NCI-H345 (cell line): ENCODE results near the gene KCNJ12.
"Not testable (repeated sequence)": the region's sequence is repeated elsewhere in the genome, so short reads cannot be mapped to it uniquely, and the experiment has no call there.

Source experiments
- DNase-seq: peaks from one replicate; lab custom pipeline; 2025; lab: John Stamatoyannopoulos, UW

The KCNJ12 gene

DNA sequence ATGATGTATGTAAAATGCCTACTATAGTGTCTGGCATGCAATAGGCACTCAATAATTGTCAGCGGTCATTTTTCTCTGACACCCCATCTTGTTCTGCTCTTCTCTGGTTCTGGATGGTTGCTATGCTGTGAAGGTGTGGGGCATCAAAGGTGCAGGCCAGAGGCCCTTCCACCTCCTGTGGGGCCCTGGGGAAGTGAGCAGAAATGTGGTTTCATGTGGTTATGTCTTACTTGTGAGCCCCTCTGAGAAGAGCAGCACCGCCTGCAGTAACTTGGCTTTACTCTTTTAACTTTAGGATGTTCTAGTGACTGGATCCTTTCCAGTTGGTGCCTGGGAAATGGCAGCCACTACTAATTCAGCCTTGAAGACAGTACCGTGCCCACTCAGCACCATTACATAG lies 32.1 kb downstream of the KCNJ12 start:
- not testable (repeated sequence) for DNase-seq

DNA sequence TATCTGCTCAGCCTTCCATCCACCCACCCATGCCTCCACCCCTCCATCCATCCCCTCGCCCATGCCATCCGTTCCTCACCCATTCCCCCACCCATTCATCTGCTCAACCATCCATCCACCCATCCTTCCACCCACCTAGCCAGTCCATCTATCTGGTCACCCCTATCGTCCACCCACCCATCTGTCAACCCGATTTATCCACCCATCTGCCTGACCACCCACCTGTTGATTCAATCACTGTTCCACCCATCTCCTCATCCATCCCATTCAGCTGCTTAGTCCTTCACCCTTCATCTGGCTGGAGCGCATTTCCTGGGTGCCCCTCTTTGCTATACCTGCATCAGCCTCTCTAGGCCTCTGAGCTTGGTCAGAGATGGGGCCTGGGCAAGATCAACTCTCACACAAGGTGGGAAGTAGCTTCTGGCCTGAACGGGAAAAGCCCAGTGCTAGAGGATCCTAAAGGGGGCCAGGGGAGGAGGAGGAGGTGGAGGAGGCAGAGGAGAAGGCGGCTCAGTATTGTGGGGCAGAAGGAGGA lies 32.7 kb downstream of the KCNJ12 start:
- not testable (repeated sequence) for DNase-seq

DNA sequence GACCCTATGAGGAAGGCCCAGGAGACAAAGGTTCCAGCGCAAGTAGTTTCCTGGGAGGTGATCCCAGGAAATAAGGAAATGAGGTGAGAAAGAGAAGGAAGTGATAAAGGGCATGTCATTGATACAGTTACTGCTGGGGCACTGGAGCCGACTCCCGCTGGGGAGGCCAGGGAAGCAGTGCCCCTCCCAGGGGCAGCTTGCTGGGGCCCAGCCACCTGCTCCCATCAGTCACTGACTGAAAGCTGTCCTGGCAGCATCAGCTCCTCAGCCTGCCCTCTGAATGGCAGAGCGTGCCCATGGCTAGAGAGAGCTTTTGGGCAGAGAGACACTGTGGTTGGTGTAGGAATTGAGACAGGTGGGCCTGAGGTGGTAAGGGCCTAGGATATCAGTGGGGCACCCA lies 33.2 kb downstream of the KCNJ12 start:
- DNase-seq, result not testable (repeated sequence)

DNA sequence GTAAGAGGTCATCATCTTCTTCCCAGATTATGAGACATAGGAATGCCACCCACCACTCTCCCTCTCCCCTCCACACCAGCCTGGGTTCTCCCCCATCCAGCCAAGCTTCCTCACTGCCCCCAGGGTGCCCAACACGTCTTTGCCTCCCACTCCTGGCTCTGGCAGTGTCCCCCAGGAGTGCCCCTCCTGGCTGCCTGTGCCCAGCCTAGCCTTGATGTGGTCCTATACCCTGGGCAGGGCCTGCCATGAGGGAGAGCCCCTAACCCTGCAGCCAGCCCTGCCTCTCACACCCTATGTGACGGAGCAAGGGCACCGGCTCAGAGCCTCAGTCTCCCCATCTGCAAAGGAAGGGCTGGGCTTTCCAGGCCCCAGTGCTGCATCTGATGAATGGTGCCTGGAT lies 33.8 kb downstream of the KCNJ12 start:
- not testable (repeated sequence) for DNase-seq

DNA sequence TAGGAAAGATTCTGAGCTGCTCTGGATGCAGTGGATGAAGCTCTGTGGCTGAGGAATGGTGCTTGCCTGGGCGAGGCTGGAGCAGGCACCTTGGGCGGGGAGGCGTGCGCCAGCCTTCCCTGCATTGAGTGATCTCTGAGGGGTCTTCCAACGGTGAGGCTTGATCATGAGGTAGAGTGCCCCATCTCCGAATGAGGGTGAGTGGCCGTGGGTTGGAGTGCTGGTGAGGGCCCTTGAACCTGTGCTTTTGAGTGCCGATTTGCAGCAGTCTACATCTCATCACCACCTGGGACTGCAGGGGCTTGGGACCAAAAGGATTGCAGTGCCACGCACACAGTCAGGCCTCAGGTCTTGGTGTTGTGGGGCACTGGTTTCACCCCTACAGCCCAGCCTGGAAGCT lies 34.2 kb downstream of the KCNJ12 start:
- not testable (repeated sequence) for DNase-seq

DNA sequence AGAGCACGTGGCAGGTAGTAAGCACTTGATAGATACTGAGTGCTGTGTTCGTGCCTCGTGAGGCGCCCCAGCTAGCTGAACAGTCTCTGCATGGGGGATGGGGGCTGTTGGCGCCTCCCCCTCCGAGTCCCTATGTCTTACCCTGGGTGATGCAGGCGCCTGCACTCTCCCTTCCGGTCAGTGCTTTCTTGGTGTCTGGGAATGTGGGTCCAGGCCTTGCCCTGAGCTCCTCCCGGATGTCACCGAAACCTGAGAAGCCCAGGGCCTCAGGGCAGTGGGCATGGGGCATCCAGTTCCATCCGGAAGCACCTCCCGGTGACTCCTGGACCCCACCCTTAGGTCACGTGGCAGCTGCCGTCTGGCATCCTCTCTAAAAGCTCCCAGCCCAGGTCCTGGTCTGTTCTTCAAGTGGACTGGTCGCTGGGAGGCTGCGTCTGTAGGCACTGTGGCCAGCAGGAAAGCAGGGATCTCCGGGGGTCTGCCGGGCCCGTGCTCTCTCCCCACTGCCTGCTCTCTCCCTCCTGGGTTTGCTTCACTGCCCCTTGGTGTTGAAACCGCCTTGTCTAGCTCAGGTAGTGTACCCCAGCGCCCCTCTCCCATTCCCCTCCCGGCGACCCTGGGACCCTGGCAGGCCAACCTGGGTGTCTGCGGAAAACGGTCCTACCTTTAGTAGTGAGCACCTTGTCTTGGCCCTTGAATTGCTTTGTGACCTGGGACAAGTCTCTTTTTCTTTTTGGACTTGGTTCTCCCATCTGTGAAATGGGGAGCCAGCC lies 34.9 kb downstream of the KCNJ12 start:
- DNase-seq, result not testable (repeated sequence)

DNA sequence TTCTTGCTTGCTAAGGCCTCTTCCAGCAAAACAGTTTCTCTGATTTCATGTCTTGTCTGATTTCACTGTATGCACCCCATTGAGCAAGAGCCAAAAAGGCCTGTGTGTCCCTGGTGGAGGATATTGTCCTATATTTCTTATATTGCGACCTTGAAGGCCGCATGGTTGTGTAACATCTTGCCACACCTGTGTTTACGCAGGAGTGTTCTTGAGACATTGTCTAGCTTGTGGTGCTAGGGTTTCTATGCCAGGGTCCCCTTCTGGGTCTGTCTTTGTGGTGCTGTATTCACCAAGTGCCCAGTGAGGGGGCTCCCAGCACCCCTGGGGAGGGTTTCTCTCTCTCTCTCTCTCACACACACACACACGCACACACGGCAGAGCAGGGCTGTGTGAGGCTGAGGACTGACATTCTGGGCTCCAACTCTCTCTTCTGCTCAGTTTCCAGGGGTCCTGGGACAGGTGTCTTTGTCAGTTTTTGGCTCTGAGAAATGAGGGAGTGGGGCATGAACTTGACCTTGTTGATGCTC lies 35.6 kb downstream of the KCNJ12 start:
- not testable (repeated sequence) for DNase-seq

DNA sequence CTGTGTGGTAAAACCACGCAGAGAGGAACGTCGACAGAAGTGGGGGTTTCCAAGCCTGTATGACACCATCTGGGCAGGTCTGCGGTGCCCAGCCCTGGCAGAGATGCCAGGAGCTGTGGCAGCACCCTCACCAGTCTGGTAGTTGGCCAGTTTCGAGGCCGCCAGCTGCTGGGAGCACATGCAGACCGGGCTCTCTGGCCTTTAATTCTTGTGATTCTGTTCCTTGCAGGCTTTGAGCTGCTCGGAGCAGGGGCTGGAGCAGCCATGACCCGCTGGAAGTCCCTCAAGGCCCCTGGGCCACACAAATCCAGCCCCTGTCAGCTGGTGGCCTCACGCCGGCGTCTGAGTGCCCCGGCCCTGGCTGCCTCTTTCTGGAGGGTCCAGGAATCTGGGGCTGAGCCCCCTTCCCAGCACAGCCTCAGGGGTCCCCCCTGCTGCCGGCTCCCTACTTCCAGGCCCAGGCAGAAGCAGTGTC lies 36.1 kb downstream of the KCNJ12 start:
- not testable (repeated sequence) for DNase-seq

DNA sequence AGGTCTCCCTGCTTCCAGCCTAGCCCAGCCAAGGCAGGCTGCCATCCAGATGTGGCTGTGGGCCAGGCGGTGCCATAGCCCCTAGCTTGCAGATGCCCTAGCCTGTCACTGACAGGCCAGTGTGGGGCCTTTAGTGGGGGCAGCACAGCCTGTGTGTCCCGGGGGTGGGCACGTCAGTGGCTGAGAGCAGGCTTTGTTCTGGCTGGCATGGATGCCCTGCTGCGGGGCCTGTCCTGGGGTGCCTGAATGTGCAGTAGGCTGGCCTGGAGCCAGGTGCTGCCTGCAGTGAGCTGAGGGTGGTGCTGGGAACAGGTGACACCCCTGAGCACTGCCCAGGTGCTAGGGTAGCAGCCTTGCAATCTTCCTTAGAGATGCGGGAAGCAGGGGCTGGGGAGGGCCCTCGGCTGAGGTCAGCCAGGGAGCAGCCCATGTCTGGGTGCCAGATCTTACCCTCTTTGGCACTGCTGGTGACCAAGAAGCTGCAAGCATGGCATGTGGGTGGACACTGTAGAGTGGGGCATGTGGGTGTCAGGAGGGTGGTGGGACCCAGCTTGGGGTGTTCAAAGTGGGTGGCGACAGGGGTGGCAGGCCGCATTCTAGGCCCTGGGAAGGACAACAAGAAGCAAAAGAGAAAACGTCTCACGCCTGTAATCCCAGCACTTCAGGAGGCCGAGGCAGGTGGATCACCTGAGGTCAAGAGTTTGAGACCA lies 37.6 kb downstream of the KCNJ12 start:
- DNase-seq, result peak; percentile 47

DNA sequence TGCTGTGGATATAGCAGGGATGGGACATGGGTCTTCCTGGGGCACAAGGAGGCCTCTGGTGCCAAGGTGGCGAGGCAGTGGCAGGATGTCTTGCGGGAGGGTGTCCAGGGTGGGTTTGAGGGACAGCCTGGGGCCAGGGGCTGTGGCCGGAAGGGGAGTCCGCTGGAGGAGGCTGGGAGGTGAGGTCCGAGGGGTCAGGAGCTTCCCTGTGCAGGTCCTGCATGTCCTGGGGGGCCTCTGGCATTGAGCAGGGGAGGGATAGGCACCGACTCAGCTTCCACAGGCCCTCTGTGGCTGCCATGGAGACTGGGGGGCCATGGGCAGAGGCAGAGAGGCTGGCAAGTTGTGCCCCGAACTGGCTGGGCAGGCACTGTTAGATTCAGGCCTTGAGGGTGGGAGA lies 38.5 kb downstream of the KCNJ12 start:
- not testable (repeated sequence) for DNase-seq

DNA sequence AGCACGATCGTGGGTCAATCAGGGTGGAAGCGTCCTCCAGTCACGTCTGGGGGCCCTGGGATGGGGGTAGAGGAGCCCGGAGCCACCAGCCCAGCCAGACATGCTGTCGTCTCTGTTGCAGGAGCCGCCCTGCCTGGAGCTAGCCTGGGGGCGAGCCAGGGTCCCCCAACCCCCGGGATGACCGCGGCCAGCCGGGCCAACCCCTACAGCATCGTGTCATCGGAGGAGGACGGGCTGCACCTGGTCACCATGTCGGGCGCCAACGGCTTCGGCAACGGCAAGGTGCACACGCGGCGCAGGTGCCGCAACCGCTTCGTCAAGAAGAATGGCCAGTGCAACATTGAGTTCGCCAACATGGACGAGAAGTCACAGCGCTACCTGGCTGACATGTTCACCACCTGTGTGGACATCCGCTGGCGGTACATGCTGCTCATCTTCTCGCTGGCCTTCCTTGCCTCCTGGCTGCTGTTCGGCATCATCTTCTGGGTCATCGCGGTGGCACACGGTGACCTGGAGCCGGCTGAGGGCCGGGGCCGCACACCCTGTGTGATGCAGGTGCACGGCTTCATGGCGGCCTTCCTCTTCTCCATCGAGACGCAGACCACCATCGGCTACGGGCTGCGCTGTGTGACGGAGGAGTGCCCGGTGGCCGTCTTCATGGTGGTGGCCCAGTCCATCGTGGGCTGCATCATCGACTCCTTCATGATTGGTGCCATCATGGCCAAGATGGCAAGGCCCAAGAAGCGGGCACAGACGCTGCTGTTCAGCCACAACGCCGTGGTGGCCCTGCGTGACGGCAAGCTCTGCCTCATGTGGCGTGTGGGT lies 39.2 kb downstream of the KCNJ12 start:
- not testable (repeated sequence) for DNase-seq

DNA sequence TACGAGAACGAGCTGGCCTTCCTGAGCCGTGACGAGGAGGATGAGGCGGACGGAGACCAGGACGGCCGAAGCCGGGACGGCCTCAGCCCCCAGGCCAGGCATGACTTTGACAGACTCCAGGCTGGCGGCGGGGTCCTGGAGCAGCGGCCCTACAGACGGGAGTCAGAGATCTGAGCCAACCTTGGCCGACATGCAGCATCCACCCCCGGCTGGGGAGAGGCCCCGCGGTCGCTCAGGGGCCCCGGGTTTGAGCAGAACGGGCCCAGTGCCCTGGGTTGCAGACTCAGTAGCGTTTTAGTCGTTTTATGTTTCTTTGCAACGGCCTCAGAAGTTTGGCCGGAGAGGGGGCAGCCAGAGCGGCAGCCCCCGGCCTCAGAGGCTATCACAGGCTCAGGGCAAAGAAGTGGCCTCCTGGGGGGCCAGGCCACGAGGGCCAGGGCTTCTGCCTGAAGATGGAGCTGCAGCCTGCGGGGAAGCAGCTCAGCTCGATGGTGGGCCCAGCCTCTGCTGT lies 40.4 kb downstream of the KCNJ12 start:
- DNase-seq, result not testable (repeated sequence)

DNA sequence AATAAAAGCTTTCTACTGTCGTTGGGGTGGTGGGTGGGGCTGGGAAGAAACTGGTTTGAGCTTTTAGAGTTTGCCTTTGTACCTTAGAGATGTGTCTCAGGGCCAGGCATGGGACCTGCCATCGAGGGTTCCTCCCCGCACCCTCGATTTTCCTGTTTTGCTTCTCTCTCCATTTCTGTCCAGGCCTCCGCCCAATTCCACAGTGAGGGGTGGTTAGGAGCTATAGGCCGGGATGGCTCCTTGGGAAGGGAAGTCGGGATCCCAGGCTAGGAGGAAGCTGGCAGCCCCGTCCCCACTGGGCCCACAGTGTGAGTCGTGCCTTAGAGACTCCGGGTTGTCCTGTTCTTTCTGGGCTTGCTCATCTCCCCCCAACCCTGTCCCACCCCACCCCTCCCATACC lies 41.2 kb downstream of the KCNJ12 start:
- not testable (repeated sequence) for DNase-seq

DNA sequence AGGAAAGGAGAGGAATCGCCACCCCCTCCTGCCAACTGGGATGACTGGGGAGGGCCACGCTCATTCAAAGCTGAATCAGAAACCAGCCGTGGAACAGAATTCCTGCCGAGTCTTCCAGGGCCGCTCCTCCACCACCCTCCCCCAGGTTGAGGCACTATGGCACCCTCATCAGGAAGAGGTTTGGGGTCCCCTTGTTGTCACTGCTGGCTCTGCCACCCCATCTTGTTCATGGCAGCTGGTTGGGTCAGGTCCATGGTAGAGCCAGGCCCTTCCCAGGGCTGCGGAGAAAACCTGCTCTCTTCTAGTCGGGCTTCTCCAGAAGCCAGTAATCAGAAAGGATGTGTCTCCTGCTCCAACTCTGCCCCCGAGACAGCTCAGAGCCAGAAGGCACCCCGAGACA lies 41.8 kb downstream of the KCNJ12 start:
- no peak for DNase-seq

DNA sequence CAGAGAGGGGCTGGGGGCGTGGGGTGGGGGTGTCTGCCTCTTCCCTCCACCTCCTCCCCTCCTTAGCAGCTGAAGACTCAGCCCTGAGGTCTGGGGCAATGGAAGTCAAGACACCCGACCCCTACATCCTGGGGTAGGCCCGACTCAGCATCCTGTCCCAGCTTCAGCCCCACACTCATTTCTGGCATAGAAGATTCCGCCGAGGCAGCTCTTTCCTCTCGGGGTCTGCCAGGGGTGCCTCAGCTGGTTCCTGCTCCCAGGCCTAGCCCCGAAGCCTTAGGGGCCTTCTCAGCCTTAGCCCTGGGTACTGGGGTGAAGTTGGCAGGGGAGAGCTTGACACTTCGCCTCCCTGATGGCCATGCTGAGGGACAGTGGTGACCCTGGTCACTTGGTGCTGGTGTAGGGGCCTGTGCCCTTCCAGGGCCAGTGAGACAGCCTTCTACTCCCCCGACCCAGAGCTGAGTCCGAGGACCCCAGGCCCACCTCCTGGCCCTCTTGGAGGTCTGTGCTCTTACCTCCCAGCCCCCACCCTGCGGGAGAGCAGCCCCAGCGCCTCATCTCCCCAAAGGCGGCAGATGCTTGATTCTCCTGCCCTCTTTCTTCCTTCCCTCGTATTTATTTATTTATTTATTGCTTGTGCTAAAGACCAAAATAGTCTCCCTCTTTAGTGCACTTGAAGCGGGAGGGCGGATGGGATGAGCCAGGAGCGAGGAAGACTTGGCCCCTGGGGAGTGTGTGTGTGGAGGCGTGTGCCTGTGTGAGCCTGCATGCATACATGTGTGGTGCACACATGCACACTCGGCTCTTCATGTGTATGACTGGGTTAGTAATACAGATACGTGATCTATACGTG lies 42.5 kb downstream of the KCNJ12 start:
- DNase-seq, result no peak

DNA sequence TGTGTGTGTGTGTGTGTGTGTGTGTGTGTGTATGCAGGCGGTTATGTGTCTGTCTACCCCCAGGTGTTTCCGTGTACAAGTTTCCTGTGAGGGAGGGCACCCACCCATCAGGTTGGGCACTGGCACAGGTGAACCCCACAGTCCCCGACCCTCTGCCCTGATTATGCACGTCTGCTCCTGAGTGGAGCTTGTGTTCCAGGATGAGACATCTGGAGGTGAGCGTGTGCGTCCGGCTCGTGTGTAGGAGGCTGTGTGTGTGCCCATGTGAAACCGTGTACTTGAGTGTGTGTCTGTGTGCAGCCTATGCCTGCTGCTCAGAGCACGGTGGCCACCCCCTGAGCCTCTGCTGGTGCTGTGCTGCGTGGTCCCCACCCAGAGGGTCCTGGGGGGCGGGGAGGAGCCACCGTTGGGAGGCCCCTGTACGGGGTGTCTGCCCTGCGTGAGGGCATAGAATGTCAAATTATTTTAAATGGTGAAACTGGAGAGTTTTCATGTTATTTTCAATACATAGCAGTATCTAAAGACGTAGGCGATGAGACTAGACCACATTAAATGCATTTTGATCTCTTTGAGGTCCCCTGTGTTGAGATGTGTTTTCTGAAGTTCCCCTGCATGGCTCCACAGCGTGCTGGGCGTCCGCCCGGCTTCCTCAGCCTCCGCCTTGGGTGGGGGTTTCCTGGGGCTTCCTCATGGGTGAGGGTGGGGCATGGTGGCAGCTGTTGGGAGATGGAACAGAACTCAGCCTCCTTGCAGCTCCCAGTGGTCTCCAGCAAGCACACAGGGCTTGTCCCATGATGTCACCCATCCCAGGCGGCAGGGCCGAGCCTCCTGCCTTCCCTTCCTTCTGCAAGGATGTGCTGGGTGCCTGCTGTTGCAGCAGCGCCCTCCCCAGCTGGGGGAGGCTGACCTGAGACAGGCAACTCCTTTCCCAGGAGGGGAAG lies 43.4 kb downstream of the KCNJ12 start:
- DNase-seq, result no peak

DNA sequence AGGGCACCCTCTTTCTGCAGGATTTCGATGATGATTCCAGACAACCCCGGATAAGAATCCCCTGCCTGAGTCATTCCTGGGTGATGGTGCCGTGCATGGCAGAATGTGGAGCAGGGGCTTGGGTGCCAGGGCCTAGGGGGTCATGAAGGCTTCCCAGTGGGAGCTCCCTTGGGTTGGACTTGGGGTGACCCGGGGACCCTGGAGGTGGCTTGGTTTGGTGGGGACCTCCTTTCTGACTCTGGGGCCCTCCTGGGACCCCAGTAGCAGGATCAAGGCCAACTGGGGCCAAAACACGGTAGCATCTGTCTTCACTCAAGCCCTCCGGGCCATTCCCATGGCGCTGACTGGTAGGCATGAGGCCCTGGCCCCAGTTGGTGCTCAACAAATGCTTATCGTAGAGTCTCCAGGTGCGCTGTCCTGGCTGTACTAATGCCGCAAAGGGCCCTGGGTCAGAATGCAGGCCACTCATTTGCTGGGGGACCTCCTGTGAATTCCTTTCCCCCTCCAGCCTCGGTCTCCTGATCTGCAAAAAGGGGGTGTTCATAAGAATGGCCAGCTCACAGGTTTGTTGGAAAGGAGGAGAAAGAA lies 44.4 kb downstream of the KCNJ12 start:
- DNase-seq, result not testable (repeated sequence)

DNA sequence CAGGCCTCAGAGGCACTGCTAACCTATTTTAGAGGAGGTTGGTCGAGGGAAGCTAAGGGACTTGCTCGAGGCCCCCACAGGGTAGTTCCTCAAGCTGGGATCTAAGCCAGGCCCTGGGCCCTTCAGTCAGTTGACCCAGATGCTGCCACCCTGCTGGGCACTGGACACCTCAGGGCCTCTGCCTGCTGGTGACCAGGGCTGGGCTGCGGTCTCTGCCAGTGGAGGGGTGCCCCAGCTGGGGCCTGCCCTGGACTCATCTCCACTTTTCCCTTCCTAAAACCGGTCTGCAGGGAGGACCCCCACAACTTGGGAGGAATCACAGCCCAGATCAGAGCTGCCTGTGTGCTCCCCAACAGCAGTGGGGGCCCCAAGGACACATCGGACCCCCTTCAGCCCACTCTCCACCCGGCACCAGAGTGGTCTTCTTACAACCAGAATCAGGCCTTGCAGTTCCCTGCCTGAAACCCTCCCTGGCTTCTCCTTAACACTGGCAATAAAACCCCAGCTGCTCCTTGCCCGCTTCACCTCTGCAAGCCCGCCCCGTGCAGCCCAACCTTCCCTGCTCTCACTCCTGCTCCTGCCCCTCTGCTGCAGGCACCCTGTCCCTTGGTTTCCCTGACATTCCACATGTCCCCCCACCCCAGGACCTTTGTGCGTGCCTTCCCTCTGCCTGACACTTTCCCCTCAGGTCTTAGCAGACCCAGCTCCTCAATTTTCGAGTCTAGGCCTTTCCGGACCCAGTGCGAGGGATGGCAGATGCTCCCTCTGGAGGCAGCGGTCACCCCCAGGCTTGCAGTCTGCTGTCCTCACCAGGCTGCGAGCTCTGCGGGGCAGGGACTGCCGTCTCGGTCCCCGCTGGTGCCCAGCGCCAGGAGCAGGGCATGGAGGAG lies 45.5 kb downstream of the KCNJ12 start:
- not testable (repeated sequence) for DNase-seq
